ENCODE results near the gene NOX3. TPM values are rescaled to one million over a fixed set of nuclear protein-coding genes. Genes with fewer than 3 reads are reported as not detected.

NOX3 gene
- total RNA-seq, 1 experiment from 2014 or later, result not detected

DNA sequence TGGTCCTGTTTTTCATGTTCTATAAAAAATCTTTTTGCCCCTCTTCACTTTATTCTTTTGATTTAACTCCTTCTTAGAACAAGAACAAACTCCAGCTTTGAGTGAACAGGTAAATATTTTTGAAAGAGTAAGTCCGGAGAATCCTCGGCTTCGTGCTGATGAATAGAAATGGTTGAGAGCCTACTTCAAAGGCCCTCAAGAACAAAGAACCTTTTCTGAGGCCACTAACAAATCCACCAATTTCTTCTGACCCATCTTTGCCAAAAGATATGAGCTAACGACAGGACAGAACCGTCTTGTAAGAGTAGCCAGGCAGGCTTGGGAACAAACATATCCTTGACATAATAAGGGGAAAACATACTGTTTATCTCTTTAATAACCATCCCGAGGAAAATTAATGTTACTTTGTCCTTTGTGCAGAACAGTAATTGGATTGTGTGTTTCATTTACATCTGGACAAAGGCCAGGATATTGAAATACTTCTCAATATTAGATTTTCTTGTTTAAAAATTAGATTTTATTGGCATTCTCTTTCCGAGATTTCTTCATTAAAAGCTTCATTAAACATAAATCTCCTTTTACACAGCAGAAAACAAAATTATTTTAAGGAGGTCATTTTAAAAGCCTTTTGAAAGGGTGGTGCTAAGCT is 52.9 kb downstream of the NOX3 start:
- no peak for DNase-seq (ENCODE audit: low read depth)

DNA sequence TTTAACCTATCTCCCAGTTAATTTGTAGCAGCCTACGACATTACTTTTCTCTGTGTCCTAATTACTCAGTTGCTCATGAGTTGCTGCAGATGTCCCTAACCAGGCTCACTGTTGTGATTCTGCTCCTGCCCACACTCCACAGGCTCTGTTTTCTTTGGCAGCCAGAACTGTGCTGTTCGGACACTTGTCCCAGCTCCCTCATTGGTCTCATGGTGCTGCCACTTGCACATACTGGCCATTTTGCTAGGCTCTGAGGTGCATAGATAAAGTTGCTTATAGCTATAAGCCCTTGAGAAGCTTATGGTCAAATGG is 55.0 kb downstream of the NOX3 start:
- DNase-seq (ENCODE audit: low read depth), result peak; percentile 50

DNA sequence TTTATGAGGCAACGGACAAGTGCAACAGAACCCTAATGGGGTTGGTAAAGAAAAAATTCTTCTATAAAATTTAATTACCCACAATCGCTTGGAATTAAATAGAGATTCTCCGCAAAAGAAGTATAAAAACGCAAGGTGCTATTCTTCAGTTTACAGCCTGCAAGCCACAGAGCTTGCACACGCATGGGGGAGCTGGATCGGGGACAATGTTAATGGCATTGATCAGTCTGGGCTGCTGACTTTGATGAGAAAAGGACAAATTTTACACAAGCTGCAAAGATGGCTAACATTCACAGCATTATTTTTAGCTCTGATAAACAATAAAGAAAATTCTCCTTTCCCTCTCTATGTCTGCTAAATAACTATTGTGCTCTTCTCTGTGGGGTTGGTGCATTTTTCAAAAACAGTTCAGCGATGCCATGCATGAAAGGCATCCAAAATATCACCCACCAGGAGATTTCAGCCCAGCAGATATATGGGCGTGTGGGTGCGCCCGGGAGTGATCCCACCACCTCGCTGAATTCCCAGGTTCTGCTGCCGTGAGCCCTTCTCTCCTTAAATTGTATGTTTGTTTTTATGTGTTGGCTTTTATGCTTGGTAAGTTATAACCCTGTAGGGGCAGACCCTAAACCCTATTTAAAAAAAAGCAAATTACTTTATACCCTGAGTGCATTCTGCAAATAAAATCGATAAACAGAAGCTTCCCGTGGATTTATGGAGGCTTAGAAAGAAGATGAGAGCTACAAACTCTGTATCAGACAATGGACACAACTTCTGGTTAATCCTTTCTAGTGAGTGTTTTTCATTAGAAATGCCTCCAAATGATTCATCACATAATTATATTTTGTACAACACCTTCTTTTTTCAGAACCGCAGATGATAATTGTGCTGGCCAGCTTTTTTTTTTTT is 55.6 kb downstream of the NOX3 start:
- DNase-seq (ENCODE audit: low read depth), result no peak

DNA sequence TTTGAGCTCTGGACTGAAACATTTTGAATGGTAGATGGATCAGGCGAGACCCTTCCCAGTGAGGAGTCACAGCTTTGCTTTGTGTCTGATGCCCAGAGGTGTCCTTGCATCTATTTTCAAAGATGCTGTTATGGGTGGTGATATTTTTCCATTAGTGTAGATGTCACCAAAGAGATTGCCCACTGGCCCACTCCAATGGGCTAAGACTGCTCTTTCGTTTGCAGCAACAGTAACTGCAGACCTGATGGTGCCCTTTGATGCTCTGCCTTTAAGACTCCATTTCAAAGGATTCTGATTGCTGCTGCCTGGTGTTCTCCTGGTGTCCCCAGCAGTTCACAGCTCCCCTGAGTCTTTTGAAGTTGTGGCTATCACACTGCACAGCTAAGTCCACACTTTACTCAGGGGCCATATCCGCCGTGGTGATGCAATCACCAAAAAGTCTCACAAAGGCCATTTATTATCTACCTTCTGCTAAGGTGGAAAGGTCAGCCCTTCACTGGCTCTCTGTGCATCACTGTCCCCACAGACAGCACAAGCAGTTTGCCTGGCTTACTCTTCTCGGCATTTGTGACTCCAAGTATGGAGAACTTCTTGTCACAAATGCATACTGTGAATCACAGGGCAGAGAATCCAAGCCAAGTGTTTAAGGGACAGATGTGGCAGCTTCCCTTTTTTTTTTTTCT is 56.4 kb downstream of the NOX3 start:
- no peak for DNase-seq (ENCODE audit: low read depth)

DNA sequence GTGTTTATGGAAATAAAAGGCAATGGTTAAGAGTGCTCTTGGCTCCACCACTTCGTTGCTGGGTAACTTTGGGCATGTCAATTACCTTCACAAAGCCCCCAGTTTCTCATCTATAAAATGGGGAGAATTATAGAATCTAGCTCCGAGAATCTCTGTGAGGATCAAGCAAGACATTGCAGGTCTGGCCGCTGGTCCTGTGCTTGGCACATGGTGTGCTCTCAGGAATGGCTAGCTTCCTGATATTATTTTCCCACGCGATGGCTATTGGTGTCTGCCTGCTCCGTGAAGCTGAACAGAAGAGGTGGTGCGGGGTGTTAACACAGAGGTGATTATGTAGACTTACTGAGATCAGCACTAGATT is 57.0 kb downstream of the NOX3 start:
- DNase-seq (ENCODE audit: low read depth), result no peak

DNA sequence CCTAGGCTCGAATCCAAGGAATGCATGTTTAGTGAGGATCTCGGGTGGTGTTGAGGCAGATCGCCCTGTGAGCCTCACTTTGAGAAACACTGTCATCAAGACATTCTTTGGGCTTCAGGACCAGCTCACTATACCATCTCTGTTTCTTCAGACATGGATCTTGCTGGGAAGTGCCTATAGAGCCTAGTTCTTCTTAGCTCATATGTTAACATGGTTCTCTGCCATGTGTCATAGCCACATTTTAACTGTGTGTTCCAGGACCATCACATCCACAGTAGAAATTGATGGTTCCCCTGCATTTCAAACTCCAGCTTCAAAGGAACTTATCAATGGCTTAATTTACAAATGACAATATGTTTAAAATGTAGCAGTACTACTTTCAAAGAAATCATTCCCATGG is 57.4 kb downstream of the NOX3 start:
- no peak for DNase-seq (ENCODE audit: low read depth)

DNA sequence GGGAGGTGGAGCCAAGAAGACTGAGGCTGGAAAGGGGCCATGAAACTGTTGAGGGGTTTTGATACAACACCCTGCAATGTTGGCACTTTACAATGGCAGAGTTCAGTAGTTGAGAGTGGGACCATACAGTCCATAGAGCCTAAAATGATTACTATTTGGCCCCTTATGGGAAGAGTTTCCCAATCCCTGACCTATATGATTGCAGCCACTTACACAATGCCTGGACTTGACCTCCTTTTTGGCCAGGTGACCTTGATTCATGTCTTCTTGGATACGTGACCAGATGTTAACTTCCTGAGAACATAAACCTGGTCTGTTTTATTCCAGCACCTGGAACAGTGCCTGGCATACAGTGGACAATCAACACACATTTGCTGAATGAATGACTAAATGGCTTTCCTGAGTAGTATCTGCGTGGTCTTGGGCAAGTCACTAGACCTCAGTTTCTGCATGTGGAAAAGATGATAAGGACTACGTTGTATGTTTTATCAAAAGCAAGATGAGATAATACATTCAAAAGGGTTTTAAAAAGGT is 58.4 kb downstream of the NOX3 start:
- DNase-seq (ENCODE audit: low read depth), result no peak

DNA sequence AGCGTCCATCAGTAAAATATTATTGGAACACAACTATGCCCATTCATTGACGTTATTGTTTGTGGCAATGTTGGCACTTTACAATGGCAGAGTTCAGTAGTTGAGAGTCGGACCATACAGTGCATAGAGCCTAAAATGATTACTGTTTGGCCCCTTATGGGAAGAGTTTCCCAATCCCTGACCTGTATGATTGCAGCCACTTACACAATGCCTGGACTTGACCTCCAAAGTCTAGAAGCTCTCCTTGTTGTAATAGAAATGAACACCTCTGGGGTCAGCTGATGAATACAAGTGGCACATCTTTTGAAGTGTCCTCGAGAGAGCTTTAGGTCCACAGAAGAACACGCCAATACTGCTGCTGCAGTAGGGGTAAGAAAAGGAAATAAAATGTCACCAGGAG is 59.0 kb downstream of the NOX3 start:
- no peak for DNase-seq (ENCODE audit: low read depth)

DNA sequence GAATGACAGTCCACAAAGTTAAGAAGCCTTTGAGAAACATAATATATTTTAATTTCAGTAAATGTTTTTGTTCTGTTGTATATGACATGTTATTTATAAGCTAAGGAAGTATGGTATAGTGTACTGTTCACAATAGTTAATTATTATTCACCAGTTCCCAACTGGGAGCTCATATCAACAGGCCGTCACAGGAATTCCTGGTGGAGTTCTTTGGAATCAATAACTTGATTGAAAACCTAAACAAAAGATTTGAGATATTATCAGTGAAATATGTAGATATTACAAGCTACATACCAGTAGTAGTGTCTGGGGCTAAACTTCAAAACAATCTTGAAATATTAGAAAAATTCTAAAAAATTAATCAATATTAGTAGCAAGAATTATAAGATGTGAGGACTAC is 60.3 kb downstream of the NOX3 start:
- DNase-seq (ENCODE audit: low read depth), result no peak

DNA sequence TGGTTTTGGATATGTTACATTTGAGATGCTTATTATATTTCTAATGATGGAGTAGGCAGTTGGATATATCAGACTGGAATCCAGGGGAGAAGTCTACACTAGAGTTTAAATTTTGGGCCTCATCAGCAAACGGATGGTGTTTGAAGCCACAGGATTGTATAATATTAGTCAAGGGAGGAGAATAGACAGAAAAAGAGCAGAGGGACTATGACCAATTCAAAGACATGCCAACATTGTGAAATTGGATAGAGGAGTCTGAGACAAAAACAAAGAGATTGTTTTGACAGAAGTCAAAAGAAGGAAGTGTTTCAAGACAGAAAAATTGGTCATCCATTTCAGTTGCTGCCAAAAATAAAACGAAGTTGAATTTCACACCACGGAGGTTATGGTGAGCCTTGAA is 66.5 kb downstream of the NOX3 start:
- DNase-seq (ENCODE audit: low read depth), result no peak

DNA sequence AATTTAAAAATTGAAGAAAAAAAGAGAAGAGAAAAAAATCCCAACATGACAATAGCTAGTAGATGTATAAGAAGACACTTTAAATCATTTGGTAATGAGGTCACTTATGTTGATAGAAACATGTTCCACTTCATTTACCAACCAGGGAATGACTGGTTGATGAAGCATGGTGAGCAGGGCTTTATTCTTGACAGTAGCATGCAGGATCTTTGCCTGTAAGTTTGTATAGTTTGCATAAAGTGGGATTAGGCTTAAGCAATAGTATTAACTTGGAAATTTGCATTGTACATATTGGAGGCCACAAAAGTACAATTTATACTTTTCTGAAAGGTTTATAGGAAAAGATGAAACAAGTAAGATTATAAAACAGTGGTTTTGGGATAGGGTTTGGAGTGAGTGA is 67.0 kb downstream of the NOX3 start:
- no peak for DNase-seq (ENCODE audit: low read depth)

DNA sequence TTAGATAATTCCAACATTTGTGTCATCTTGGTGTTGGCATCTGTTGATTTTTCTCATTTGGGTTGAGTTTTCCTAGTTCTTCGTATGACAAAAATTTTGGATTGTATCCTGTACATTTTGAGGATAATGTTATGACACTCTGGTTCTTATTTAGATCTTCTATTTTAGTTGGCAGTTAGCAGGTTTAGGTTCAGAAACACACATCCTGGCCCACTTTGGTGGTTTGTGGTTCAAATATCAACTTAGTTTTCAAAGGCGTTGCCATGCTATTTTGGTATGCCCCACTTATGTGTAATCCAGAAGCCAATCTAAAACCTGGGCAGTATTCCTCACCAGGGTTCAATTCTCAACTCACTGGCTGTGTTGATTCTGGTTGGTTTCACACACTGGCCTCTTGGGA is 68.2 kb downstream of the NOX3 start:
- no peak for DNase-seq (ENCODE audit: low read depth)

DNA sequence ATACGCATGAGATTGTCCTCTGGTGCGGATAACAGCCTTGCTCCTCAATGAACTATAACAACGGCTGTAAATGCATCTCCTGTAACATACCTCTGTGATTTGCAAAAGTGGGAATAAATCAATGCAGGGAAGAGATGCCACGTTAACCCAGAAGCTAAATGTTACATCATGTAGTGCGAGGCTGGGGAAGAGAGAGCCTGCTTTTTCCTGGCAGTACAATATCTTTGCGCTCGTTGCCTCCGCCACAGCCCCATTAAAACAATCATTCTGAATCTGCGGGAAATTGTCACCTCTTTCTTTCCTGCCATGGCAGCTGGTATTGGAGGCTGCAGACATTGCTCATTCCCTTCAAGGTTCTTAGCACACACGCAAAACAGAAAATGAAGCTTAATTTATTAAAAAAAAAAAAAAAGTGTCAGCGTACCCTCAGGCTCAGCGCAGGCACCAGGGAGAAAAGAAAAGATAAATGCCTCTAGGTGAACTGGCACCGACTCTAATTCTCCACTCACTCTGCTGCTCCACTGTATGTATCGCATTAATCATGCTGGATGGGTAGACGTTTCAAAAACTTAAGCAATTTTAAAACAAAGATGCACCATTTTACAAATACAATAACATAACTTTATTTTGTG is 71.2 kb downstream of the NOX3 start:
- no peak for DNase-seq (ENCODE audit: low read depth)

DNA sequence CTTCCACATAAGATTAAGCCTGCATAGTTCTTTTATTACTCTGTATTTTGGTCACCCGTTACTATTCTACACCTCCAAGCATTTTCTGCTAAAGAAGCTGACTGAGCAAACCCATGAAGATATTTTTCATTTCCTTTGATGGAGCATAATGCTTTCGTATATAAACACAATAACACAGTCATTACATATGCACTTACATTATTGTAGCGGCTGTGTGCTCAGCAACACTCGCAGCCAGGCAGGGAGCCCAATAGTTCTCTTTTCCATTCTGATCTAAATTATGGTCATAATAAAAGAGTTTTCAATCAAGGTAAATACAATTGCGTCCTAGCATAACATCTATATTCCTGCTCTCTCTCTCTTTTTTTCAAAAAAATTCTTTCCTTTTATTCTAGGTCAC is 71.7 kb downstream of the NOX3 start:
- DNase-seq (ENCODE audit: low read depth), result no peak

DNA sequence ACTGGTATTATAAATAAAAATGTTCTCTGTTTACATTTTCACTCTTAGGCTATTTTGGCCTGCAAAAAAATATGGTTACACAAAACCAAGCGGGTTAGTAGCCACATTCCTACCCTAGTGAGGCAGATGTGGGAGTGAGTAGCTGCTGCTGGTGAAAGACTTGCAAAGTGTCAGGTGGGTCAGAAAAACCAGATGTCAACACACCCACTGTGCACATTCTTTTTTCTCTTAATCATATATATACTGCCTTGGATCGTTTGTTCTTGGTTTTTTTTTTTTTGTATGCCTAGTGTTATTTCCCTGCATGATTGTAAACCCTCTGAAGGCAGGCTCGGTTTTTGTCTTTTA is 73.3 kb downstream of the NOX3 start:
- DNase-seq (ENCODE audit: low read depth), result no peak

DNA sequence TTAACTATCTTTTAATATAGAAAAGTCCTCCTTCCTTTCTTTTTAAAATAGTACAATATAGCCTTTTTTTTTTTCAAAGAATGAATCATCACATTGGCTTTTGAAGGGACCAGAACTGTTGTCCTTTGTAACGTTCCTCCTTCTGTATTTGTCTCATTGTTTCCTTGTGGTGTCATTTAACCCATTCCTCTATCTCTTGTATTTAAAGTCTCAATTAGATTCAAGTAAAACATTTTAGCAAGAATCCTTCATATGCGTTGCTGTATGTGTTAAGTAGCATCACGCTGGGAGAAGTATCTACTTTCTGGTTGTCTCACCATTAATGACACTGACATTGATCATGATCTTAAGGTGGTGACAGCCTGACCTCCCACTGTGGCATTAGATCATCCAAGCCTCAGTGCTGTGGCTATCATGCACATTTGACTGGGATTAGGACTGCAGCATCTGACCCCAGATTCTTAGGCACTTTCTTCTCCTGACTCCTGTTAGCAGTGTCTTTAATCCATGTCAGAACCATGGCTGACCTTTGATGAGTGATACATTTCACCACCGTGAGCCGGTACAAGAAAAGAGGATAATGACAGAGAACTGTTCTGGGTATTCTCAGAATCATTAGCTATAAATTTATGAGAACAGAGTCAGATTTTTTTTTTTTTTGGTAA is 73.8 kb downstream of the NOX3 start:
- peak; percentile 57 for DNase-seq (ENCODE audit: low read depth)

DNA sequence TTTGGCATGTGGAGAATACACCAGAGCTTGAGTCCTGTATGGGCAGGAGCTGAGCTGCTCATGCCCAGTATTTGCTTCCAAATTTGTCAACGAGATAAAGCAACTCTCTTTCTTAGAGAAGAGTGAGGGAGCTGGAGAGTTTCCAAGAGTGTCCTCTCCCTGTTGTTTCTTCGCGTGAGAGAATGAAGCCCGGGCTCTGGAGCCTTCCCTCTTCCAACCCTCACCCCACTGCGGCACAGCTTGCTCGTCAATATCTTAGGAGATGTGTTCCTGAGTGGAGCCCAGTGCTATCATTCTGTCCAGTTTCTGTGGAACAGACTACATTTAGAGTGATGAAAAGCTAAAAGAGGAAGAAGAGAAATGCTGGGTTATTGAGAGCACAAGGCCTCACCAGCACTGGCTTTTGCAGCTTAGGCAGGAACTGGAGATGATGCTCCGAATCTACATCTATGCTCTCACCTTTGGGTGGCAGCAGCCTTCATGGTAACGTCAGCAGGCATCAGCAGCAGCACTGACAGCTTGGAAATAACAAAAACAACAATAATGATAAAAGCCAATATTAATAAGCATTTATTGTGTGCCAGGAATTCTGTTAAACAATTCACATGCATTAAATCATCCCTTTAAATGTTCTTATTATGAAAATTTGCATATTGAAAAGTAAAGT is 74.8 kb downstream of the NOX3 start:
- DNase-seq (ENCODE audit: low read depth), result no peak

DNA sequence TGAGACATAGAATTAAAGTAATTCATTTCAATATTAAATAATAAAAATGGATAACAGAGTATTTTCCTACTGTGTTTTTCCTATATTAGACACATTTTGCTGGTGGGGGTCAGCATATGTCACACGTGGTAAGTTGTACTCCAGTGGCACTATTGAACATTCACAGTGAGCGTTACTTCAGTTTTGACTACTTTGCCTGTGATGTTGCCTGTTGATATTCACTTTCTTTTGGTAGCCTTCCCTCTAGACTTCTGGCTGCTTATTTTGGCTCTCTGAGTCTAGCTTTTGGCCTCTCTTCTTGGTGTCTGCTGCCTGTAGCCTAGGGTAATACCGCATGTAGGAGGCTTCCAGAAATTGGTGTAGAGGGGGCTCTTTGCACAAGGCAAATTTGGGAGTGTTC is 76.9 kb downstream of the NOX3 start:
- no peak for DNase-seq (ENCODE audit: low read depth)

DNA sequence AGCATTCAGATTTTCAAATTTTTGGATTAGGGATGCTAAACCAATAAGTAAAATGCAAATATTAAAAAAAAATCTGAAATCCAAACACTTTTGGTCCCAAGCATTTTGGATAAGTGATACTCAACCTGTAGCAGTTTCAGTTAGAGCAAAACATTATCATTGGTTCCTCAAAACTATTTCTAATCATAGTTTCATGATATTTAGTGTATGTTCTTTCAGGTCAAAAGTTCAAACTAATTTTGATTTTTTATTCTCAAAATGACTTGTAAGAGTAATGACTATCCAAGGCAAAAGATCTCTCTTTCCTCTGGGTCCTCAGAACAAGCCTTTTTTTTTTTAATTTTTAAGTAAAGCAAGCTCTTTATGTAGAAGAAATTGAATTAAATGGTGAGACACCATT is 77.4 kb downstream of the NOX3 start:
- no peak for DNase-seq (ENCODE audit: low read depth)

DNA sequence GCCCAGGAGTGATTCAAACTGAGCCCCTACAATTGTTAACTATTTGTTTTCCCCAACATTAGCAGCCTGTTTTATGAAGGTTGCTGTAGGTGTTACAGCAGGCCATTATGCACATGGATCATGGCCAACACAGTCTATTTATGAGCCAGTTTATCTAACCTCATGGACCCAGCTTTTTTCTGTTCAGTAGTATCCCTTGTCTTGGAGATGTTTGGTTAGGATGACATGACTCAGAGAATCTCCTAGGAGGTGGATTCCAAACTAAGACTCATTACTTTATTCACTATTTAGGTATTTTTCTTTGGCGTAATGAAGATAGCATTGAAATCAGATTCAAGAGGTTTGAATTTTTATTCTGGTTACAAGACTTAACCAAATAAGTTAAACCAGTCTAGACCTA is 78.6 kb downstream of the NOX3 start:
- DNase-seq (ENCODE audit: low read depth), result peak; percentile 87

DNA sequence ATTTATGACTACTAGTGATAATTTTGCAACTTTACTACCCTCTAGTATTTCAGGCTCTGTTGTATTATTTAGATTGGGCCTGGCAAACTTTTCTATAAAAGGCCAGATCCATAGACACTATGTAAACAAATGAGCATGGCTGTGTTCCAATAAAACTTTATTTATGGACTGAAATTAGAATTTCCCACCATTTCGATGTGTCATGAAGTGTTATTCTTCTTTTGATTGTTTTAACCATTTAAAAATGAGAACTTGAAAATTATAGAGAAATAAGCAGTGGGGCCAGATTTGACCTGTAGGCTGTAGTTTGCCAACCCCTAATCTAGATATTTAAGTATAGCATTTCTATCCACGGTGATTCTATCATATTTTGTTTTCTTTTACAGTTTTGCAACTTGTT is 79.8 kb downstream of the NOX3 start:
- DNase-seq (ENCODE audit: low read depth), result no peak

All from Daoy (cell line).